Tibial nerve (tissue), 4 donors: ENCODE measurements around the gene CDC20. TPM values are rescaled to one million over a fixed set of nuclear protein-coding genes. Genes with fewer than 3 reads are reported as not detected.

ENCODE experiments used
- DNase-seq, 2 donors: peaks; one replicate each; pipeline ENCODE4 v3.0.0-alpha.2; 2019; ENCODE audit warnings: low spot score in 2 of 2
- H3K27ac ChIP-seq, 4 donors: fragments of 200-600 bp; sonication (generic) in 3 of 4; one replicate each; pipeline ENCODE4 v1.5.1; 2017 to 2019; ENCODE audit warnings: mild to moderate bottlenecking in 1 of 4
- H3K27me3 ChIP-seq, 2 donors: fragments of 200-600 bp; sonication (generic) in 1 of 2; one replicate each; pipeline versions ENCODE4 v1.5.1 to v1.6.0; 2017 to 2019
- H3K36me3 ChIP-seq, 3 donors: fragments of 200-600 bp; sonication (generic); one replicate each; pipeline ENCODE4 v1.5.1; 2018 to 2019
- H3K4me1 ChIP-seq, 4 donors: fragments of 200-600 bp; sonication (generic) in 3 of 4; one replicate each; pipeline ENCODE4 v1.5.1; 2017 to 2019
- H3K4me3 ChIP-seq, 4 donors: fragments of 200-600 bp; sonication (generic) in 3 of 4; one replicate each; pipeline ENCODE4 v1.5.1; 2017 to 2019; ENCODE audit warnings: mild to moderate bottlenecking in 1 of 4, moderate library complexity in 1 of 4
- H3K9me3 ChIP-seq, 4 donors: fragments of 200-600 bp; sonication (generic) in 3 of 4; one replicate each; pipeline ENCODE4 v1.5.1; 2017 to 2019
- CTCF ChIP-seq, 5 experiments: fragments of 200-600 bp in 3 of 5; fragments of 450-650 bp in 2 of 5; sonication (generic) in 3 of 5; IDR thresholded peaks; one replicate each; pipeline ENCODE4 v1.5.1; 2016 to 2019; ENCODE audit warnings: antibody characterized with exemption in 5 of 5, mild to moderate bottlenecking in 3 of 5, moderate library complexity in 2 of 5
- EP300 ChIP-seq, 2 donors: sonication (generic); formaldehyde crosslinking; IDR thresholded peaks; one replicate each; pipeline ENCODE4 v1.6.1; 2017; ENCODE audit warnings: antibody characterized with exemption in 2 of 2, mild to moderate bottlenecking in 1 of 2
- POLR2A ChIP-seq, 2 donors: fragments of 450-650 bp; IDR thresholded peaks; one replicate each; pipeline ENCODE4 v1.6.1; 2017; ENCODE audit warnings: antibody characterized with exemption in 2 of 2, mild to moderate bottlenecking in 2 of 2, moderate library complexity in 2 of 2
- WGBS, 2 donors: methylation state at CpG; one replicate each; pipeline ENCODE4 v1.1.5; 2018; 5-methylcytosine and 5-hydroxymethylcytosine counted together
- total RNA-seq, 4 donors: library from RNA; depleted of rRNA; stranded (reverse); fragments of >200 nt; gene quantifications; one replicate each; pipeline ENCODE4 v1.1.0, GENCODE V29; 2016

Gene CDC20
- total RNA-seq, 4 donors from 2014 or later = 0.42 to 3.5 (median 1.5) TPM

GRCh38 chr1:43325381-43325780, 33.4 kb upstream of the CDC20 start:
- peaks cover 0 to 34% (median 0%) of the 10 kb centered on the region in 4 donors for H3K9me3 ChIP-seq
- no peak for DNase-seq
- H3K4me3 ChIP-seq = no peak overlapping the region

GRCh38 chr1:43327549-43328292, 31.1 kb upstream of the CDC20 start:
- WGBS, 2 donors = 93 to 98% methylated on average over 1 of the region's 1 CpG
- Histone ChIP-seq H3K4me1 (peaks cover 0 to 11% (median 6%) of the 10 kb centered on the region in 4 donors), H3K27ac (no peak overlapping the region), H3K27me3 (no peaks in the 10 kb centered on the region), H3K36me3 (peaks cover 0 to 20% (median 0%) of the 10 kb centered on the region in 3 donors), H3K9me3 (peaks cover 0 to 34% (median 0%) of the 10 kb centered on the region in 4 donors), H3K4me3 (no peak overlapping the region)
- no peak for TF ChIP-seq CTCF (IDR thresholded peaks at IDR 0.05)
- no peak for TF ChIP-seq EP300 (IDR thresholded peaks at IDR 0.05)
- no peak for TF ChIP-seq POLR2A (IDR thresholded peaks at IDR 0.05)
- no peak for DNase-seq

More at GRCh38 chr1:43325381-43325780, 33.4 kb upstream of the CDC20 start:
- no peak for TF ChIP-seq POLR2A (IDR thresholded peaks at IDR 0.05)
- TF ChIP-seq EP300 (IDR thresholded peaks at IDR 0.05) = no peak
- TF ChIP-seq CTCF (IDR thresholded peaks at IDR 0.05) = no peak
- H3K36me3 ChIP-seq = peaks cover 0 to 25% (median 0%) of the 10 kb centered on the region in 3 donors
- no peak overlapping the region for H3K27ac ChIP-seq
- no peaks in the 10 kb centered on the region for H3K27me3 ChIP-seq
- peaks cover 0 to 8% (median 5%) of the 10 kb centered on the region in 4 donors for H3K4me1 ChIP-seq

GRCh38 chr1:43329995-43330751, 28.6 kb upstream of the CDC20 start:
- no peak for DNase-seq
- H3K36me3 ChIP-seq = no peaks in the 10 kb centered on the region
- peak overlapping the region in 2 of 4 donors; percentile 45 to 70 for H3K27ac ChIP-seq
- H3K4me1 ChIP-seq = peaks cover 0 to 11% (median 6%) of the 10 kb centered on the region in 4 donors
- 20 to 25% methylated on average over 6 of the region's 6 CpGs for WGBS, 2 donors
- H3K9me3 ChIP-seq = peaks cover 0 to 22% (median 0%) of the 10 kb centered on the region in 4 donors
- no peaks in the 10 kb centered on the region for H3K27me3 ChIP-seq
- no peak overlapping the region for H3K4me3 ChIP-seq
- TF ChIP-seq EP300 (IDR thresholded peaks at IDR 0.05) (no peak), CTCF (IDR thresholded peaks at IDR 0.05) (no peak), POLR2A (IDR thresholded peaks at IDR 0.05) (no peak)

- Histone ChIP-seq H3K4me3 (no peak overlapping the region), H3K9me3 (peaks cover 0 to 11% (median 0%) of the 10 kb centered on the region in 4 donors), H3K36me3 (no peaks in the 10 kb centered on the region), H3K4me1 (peaks cover 0 to 11% (median 6%) of the 10 kb centered on the region in 4 donors), H3K27ac (no peak overlapping the region), H3K27me3 (no peaks in the 10 kb centered on the region)
- DNase-seq = no peak
- TF ChIP-seq CTCF (IDR thresholded peaks at IDR 0.05) (no peak), EP300 (IDR thresholded peaks at IDR 0.05) (no peak), POLR2A (IDR thresholded peaks at IDR 0.05) (no peak)
- WGBS, 2 donors = 92 to 94% methylated on average over 5 of the region's 5 CpGs
These were observed 27.1 kb upstream of the CDC20 start for GRCh38 chr1:43331688-43332087.
